Panc1 (cell line): ENCODE measurements around the gene RGS17. TPM values are rescaled to one million over a fixed set of nuclear protein-coding genes. Genes with fewer than 3 reads are reported as not detected.
"Not testable (repeated sequence)": the region's sequence is repeated elsewhere in the genome, so short reads cannot be mapped to it uniquely, and the experiment has no call there.

Experiments used
- ATAC-seq: fragments of 200-7000 bp; cut with Tn5 transposase; 2 replicates; pipeline ENCODE4 v1.9.1; 2020; ENCODE audit warnings: mild to moderate bottlenecking, moderate library complexity
- BruUV-seq: library from RNA; stranded (reverse); fragments of 400-500 nt; replicated peaks from 2 replicates; lab custom pipeline; 2021; lab: Mats Ljungman, UMichigan
- CTCF ChIA-PET: fragments of 300-600 bp; sonication (Branson Sonifier 250); formaldehyde crosslinking; loops from one replicate; lab custom pipeline; 2022; ENCODE audit warnings: antibody characterized with exemption; lab: Charles Lee
- POLR2A ChIA-PET: fragments of 300-600 bp; sonication (Branson Sonifier 250); formaldehyde crosslinking; loops from one replicate; lab custom pipeline; 2022; ENCODE audit warnings: antibody characterized with exemption; lab: Charles Lee
- DNase-seq: peaks from one replicate; pipeline ENCODE4 v3.0.0-alpha.2; 2010; ENCODE audit warnings: low read depth, low spot score
- H3K27ac ChIP-seq: 2 replicates; pipeline ENCODE4 v1.5.1; 2011; ENCODE audit warnings: mild to moderate bottlenecking, low read length, inconsistent platforms
- H3K27me3 ChIP-seq: fragments of 200-500 bp; sonication (Bioruptor generic); 2 replicates; pipeline ENCODE4 v1.6.0; 2014; ENCODE audit warnings: low read length, inconsistent platforms; ENCODE audit not compliant: control insufficient read depth, insufficient read depth
- H3K36me3 ChIP-seq: fragments of 200-500 bp; sonication (Bioruptor generic); 2 replicates; pipeline ENCODE4 v1.5.1; 2014; ENCODE audit warnings: inconsistent platforms, mild to moderate bottlenecking, low read length, moderate library complexity; ENCODE audit not compliant: control insufficient read depth, insufficient read depth
- H3K4me1 ChIP-seq: 2 replicates; pipeline ENCODE4 v1.5.1; 2011; ENCODE audit warnings: inconsistent platforms, mild to moderate bottlenecking, low read length, moderate library complexity; ENCODE audit not compliant: control insufficient read depth, insufficient read depth
- H3K4me3 ChIP-seq, 2 experiments: 2 replicates each; pipeline ENCODE4 v1.5.1; 2011 to 2012; ENCODE audit warnings: low read depth in 2 of 2, low read length in 2 of 2, mild to moderate bottlenecking in 2 of 2, inconsistent platforms in 1 of 2, moderate library complexity in 1 of 2
- H3K9me3 ChIP-seq: fragments of 200-500 bp; sonication (Bioruptor generic); 2 replicates; pipeline ENCODE4 v1.5.1; 2014; ENCODE audit warnings: low read depth, mild to moderate bottlenecking, inconsistent platforms, low read length, moderate library complexity; ENCODE audit not compliant: control insufficient read depth, insufficient read depth
- POLR2AphosphoS5 ChIP-seq: IDR thresholded peaks from 2 replicates; pipeline ENCODE4 v1.6.1; 2012; ENCODE audit warnings: mild to moderate bottlenecking, low read depth, low read length, moderate library complexity
- SIN3A ChIP-seq: IDR thresholded peaks from 2 replicates; pipeline ENCODE4 v1.6.1; 2012; ENCODE audit warnings: low read depth, mild to moderate bottlenecking, low read length, moderate library complexity, borderline replicate concordance; ENCODE audit not compliant: insufficient read depth
- TCF7L2 ChIP-seq: IDR thresholded peaks from 2 replicates; pipeline ENCODE4 v1.6.1; 2011; ENCODE audit warnings: mild to moderate bottlenecking, low read depth, low read length, inconsistent platforms
- in situ Hi-C: cut with HindIII; loops from 2 replicates; pipeline ENCODE4 v1.10.0; 2016; ENCODE audit warnings: low sequenced_read_pairs, low pct_unique_long_range_greater_than_20kb
- intact Hi-C: fragments of 100-400 bp; cut with micrococcal nuclease; formaldehyde crosslinking; loops from one replicate; pipeline ENCODE4 v1.10.0; 2022; ENCODE audit not compliant: unreplicated experiment
- total RNA-seq: library from RNA; stranded (reverse); gene quantifications from one replicate; pipeline ENCODE4 v1.2.1, GENCODE V29; 2021; ENCODE audit not compliant: unreplicated experiment
- TF ChIP-seq, protein P1 (sequence below), 2 experiments: IDR thresholded peaks; 2 replicates each; pipeline ENCODE4 v1.6.1; 2011 to 2012; ENCODE audit warnings: low read depth in 2 of 2, control low read depth in 1 of 2, low read length in 1 of 2, mild to moderate bottlenecking in 1 of 2, moderate library complexity in 1 of 2; ENCODE audit not compliant: insufficient read depth in 1 of 2
- TF ChIP-seq, protein P2 (sequence below): fragments of 450-650 bp; IDR thresholded peaks from 2 replicates; pipeline ENCODE4 v1.5.1; 2017; ENCODE audit warnings: mild to moderate bottlenecking

Gene RGS17
- total RNA-seq, 1 experiment from 2014 or later = 8.7 TPM

DNA sequence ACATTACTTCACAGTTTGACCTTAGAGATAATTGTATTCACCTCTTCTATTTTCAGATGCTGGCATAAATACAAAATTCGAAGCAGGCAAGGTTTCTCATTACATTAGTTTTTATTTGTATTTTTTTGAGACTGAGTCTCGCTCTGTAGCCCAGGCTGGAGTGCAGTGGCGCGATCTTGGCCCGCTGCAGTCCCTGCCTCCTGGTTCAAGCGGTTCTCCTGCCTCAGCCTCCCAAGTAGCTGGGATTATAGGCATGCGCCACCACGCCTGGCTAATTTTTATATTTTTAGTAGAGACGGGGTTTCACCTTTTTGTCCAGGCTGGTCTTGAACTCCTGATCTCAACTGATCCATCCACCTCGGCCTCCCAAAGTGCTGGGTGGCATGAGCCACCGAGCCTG, 145.8 kb downstream of the RGS17 start:
- peaks cover 17% of the 10 kb centered on the region for H3K4me1 ChIP-seq
- intact Hi-C loops, BruUV-seq, CTCF ChIA-PET, DNase-seq, POLR2A ChIA-PET, H3K9me3 ChIP-seq, in situ Hi-C loops, H3K36me3 ChIP-seq, H3K27me3 ChIP-seq, ATAC-seq: not testable (repeated sequence)
- peak overlapping the region; percentile 69 to 97 for H3K4me3 ChIP-seq
- H3K27ac ChIP-seq = peak overlapping the region; percentile 99

DNA sequence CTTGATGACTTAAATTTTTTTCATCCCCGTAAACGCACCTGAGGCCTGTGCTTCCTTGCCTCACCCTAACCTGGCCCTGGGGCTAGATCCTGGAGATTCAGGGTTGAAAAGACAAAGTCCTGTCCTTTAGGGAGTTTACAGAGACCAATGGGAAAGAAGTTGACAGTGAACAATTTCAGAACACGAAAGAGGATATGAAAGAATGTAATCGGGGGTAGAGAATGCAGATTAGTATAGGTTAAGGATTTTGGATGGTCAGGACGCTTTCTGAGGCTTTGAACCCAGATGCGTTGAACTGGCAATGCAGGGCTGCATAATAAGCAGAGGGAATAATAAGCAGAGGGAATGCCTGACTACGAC, 146.6 kb downstream of the RGS17 start:
- Histone ChIP-seq H3K4me3 (peak overlapping the region; percentile 69 to 97), H3K27ac (peak overlapping the region; percentile 99), H3K9me3 (no peaks in the 10 kb centered on the region), H3K4me1 (peaks cover 20% of the 10 kb centered on the region), H3K27me3 (no peaks in the 10 kb centered on the region), H3K36me3 (peaks cover 9% of the 10 kb centered on the region)
- ATAC-seq = no peak
- intact Hi-C loops (no loop called here), in situ Hi-C loops (no loop called here)
- no peak for DNase-seq
- ChIA-PET POLR2A (no interaction called here), CTCF (no interaction called here)
- TF ChIP-seq TCF7L2 = no peak
- no peak for TF ChIP-seq POLR2AphosphoS5
- TF ChIP-seq SIN3A = no peak
- TF ChIP-seq, protein P1, sequence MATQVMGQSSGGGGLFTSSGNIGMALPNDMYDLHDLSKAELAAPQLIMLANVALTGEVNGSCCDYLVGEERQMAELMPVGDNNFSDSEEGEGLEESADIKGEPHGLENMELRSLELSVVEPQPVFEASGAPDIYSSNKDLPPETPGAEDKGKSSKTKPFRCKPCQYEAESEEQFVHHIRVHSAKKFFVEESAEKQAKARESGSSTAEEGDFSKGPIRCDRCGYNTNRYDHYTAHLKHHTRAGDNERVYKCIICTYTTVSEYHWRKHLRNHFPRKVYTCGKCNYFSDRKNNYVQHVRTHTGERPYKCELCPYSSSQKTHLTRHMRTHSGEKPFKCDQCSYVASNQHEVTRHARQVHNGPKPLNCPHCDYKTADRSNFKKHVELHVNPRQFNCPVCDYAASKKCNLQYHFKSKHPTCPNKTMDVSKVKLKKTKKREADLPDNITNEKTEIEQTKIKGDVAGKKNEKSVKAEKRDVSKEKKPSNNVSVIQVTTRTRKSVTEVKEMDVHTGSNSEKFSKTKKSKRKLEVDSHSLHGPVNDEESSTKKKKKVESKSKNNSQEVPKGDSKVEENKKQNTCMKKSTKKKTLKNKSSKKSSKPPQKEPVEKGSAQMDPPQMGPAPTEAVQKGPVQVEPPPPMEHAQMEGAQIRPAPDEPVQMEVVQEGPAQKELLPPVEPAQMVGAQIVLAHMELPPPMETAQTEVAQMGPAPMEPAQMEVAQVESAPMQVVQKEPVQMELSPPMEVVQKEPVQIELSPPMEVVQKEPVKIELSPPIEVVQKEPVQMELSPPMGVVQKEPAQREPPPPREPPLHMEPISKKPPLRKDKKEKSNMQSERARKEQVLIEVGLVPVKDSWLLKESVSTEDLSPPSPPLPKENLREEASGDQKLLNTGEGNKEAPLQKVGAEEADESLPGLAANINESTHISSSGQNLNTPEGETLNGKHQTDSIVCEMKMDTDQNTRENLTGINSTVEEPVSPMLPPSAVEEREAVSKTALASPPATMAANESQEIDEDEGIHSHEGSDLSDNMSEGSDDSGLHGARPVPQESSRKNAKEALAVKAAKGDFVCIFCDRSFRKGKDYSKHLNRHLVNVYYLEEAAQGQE (IDR thresholded peaks at IDR 0.05; ENCODE audit: insufficient read depth in 1 of 2, low read depth in 2 of 2, low read length in 1 of 2) = no peak
- TF ChIP-seq, protein P2, sequence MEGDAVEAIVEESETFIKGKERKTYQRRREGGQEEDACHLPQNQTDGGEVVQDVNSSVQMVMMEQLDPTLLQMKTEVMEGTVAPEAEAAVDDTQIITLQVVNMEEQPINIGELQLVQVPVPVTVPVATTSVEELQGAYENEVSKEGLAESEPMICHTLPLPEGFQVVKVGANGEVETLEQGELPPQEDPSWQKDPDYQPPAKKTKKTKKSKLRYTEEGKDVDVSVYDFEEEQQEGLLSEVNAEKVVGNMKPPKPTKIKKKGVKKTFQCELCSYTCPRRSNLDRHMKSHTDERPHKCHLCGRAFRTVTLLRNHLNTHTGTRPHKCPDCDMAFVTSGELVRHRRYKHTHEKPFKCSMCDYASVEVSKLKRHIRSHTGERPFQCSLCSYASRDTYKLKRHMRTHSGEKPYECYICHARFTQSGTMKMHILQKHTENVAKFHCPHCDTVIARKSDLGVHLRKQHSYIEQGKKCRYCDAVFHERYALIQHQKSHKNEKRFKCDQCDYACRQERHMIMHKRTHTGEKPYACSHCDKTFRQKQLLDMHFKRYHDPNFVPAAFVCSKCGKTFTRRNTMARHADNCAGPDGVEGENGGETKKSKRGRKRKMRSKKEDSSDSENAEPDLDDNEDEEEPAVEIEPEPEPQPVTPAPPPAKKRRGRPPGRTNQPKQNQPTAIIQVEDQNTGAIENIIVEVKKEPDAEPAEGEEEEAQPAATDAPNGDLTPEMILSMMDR = no peak
- BruUV-seq = no TSS peak

DNA sequence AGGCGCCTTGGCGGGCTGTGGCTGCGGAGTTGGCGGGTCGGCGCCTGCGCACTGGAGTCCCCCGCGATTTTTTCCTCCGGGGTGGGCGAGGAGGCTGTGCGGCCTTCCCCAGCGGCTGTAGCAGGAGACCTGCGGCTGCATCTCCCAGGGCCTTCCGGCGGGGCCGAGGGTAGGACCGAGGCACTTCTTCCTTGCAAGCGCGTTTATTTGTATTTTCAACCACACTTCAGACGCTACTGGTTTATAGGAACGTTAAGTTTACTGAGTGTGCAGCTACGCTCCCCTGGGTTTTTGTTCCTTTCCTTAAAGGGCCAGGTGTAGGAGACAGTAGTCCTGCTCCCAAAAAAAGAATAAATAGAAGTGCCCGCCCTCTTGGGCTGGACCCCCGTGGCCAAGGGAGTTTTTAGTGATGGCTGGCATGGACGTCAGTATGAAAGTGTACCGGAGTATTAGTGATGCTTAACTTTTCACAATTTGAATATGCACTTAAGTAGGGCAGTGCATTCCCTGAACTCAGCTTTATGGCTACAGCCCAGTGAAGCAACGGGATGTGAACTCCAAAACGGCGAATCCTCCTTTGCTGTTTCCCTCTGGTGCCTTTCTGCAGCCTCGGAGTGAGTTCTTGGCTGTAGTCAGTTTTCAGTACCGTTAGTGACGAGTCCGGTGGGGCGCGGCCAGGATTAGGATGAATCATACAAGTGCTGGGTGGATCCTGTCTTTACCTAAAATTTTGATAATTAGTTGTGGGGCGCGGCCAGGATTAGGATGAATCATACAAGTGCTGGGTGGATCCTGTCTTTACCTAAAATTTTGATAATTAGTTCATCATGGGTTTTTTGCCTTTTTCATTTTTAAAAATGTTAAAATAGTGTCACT, 147.2 kb downstream of the RGS17 start:
- CTCF ChIA-PET = interaction anchor here (0.8 kb wide), 1 partner anchor 12 kb away, joined by 3 read pairs; no protein-coding TSS in a partner anchor
- ATAC-seq (peak; percentile 44), DNase-seq (peak; percentile 53)
- intact Hi-C loops (no loop called here), in situ Hi-C loops (no loop called here)
- BruUV-seq = TSS peak; percentile 77
- Histone ChIP-seq H3K9me3 (no peaks in the 10 kb centered on the region), H3K36me3 (peaks cover 15% of the 10 kb centered on the region), H3K27me3 (no peaks in the 10 kb centered on the region), H3K4me3 (peak overlapping the region; percentile 69 to 97), H3K27ac (peak overlapping the region; percentile 99), H3K4me1 (peaks cover 25% of the 10 kb centered on the region)
- POLR2A ChIA-PET = no interaction called here
- no peak for TF ChIP-seq SIN3A
- TF ChIP-seq POLR2AphosphoS5 = peak; percentile 69; the same call in 1 of the 2 replicates
